K562 (cell line): ENCODE measurements around the gene APBA2. TPM values are rescaled to one million over a fixed set of nuclear protein-coding genes. Genes with fewer than 3 reads are reported as not detected.

ENCODE experiments used
- PBX2 ChIP-seq, 2 experiments: IDR thresholded peaks in 1 of 2; conservative IDR thresholded peaks in 1 of 2; 2 replicates each; pipeline ENCODE4 v1.6.1; 2016; ENCODE audit warnings: low read depth in 2 of 2, mild to moderate bottlenecking in 1 of 2, missing compliant biosample characterization in 1 of 2, missing genetic modification characterization in 1 of 2, moderate library complexity in 1 of 2
- REST ChIP-seq, 2 experiments: fragments of 450-650 bp; formaldehyde crosslinking in 1 of 2; IDR thresholded peaks; 2 replicates each; pipeline versions ENCODE4 v1.4.0 to v1.6.1; 2014 to 2020; ENCODE audit warnings: mild to moderate bottlenecking in 2 of 2, borderline replicate concordance in 1 of 2, low read depth in 1 of 2
- ZBTB17 ChIP-seq: fragments of 450-650 bp; formaldehyde crosslinking; IDR thresholded peaks from 2 replicates; pipeline ENCODE4 v1.4.0; 2020; ENCODE audit warnings: mild to moderate bottlenecking
- polyA plus RNA-seq, 8 experiments: library from polyadenylated mRNA; depleted of rRNA in 4 of 8; stranded (reverse) in 5 of 8; unstranded in 3 of 8; fragments of >200 nt; fragmentation: Nextera tagmentation in 2 of 8; fragmentation: Illumina TruSeq in 1 of 8; extraction: Ambion mirVana in 2 of 8; extraction: Trizol in 1 of 8; gene quantifications; 2 replicates each; pipeline versions ENCODE4 v1.2.1 to v1.2.3, GENCODE V29; 2011 to 2014; ENCODE audit warnings: inconsistent platforms in 1 of 8, missing spikeins in 1 of 8
- total RNA-seq, 7 experiments: library from RNA; depleted of rRNA in 6 of 7; stranded (reverse); fragments of >200 nt in 6 of 7; fragmentation: Illumina TruSeq in 2 of 7; extraction: Trizol in 2 of 7; gene quantifications; 2 replicates each; pipeline versions ENCODE4 v1.2.1 to v1.2.3, GENCODE V29; 2011 to 2021; ENCODE audit warnings: low replicate concordance in 1 of 7

APBA2 gene
- total and polyA plus RNA-seq, 9 of the 15 experiments (the other 6 are each of a cell fraction or from before 2014, with no cell fraction given) = 0.24 to 40.9 (median 25.2) TPM

GRCh38 chr15:29105151-29105854 is 219.5 kb downstream of the APBA2 start (continued):
- TF ChIP-seq REST (IDR thresholded peaks at IDR 0.05; ENCODE audit: borderline replicate concordance) = no peak
- TF ChIP-seq REST (CRISPR knock-in tag; IDR thresholded peaks at IDR 0.05; ENCODE audit: low read depth) = no peak
- TF ChIP-seq PBX2 (CRISPR knock-in tag; IDR thresholded peaks at IDR 0.05; ENCODE audit: low read depth) = no peak
- TF ChIP-seq PBX2 (tag; conservative IDR thresholded peaks at IDR 0.05; ENCODE audit: low read depth) = no peak
- no peak for TF ChIP-seq ZBTB17 (CRISPR knock-in tag)
- TF ChIP-seq, all 486 proteins: peak for 0
